ENCODE measurements around the gene UGT1A9. TPM values are rescaled to one million over a fixed set of nuclear protein-coding genes. Genes with fewer than 3 reads are reported as not detected.

Gene UGT1A9
- total and polyA plus RNA-seq, 2 of the 13 experiments (the other 11 are each of a cell fraction or from before 2014, with no cell fraction given), result 0.07 TPM; not detected in 1

GRCh38 chr2:233756429-233757081 lies 84.9 kb downstream of the UGT1A9 start (continued):
- TF ChIP-seq, protein P1, sequence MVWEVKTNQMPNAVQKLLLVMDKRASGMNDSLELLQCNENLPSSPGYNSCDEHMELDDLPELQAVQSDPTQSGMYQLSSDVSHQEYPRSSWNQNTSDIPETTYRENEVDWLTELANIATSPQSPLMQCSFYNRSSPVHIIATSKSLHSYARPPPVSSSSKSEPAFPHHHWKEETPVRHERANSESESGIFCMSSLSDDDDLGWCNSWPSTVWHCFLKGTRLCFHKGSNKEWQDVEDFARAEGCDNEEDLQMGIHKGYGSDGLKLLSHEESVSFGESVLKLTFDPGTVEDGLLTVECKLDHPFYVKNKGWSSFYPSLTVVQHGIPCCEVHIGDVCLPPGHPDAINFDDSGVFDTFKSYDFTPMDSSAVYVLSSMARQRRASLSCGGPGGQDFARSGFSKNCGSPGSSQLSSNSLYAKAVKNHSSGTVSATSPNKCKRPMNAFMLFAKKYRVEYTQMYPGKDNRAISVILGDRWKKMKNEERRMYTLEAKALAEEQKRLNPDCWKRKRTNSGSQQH (CRISPR knock-in tag; IDR thresholded peaks at IDR 0.05; ENCODE audit: low read depth), result no peak
- TF ChIP-seq KDM5B (CRISPR knock-in tag; IDR thresholded peaks at IDR 0.05; ENCODE audit: borderline replicate concordance) (no peak), ZNF777 (CRISPR knock-in tag; IDR thresholded peaks at IDR 0.05) (no peak), ZNF83 (CRISPR knock-in tag; IDR thresholded peaks at IDR 0.05; ENCODE audit: borderline replicate concordance) (no peak), MYNN (CRISPR knock-in tag; IDR thresholded peaks at IDR 0.05; ENCODE audit: low read depth) (no peak), ZNF530 (CRISPR knock-in tag; IDR thresholded peaks at IDR 0.05; ENCODE audit: low read depth) (no peak), MBD4 (IDR thresholded peaks at IDR 0.05; ENCODE audit: borderline replicate concordance, low read length) (peak; percentile 99), LCORL (IDR thresholded peaks at IDR 0.05) (peak; percentile 86), LCORL (CRISPR knock-in tag; IDR thresholded peaks at IDR 0.05) (peak; percentile 99), ZNF883 (CRISPR knock-in tag; IDR thresholded peaks at IDR 0.05; ENCODE audit: not compliant biosample characterization) (no peak), ZNF792 (CRISPR knock-in tag; IDR thresholded peaks at IDR 0.05) (peak; percentile 66; the same call in 1 of the 2 replicates), NBN (conservative IDR thresholded peaks at IDR 0.05) (no peak), ZNF563 (CRISPR knock-in tag; IDR thresholded peaks at IDR 0.05) (no peak), HNF4G (IDR thresholded peaks at IDR 0.05; ENCODE audit: borderline replicate concordance, low read depth, low read length) (peak; percentile 97), HNF4G (CRISPR knock-in tag; IDR thresholded peaks at IDR 0.05; ENCODE audit: borderline replicate concordance, low read depth) (peak; percentile 92), ZNF703 (CRISPR knock-in tag; IDR thresholded peaks at IDR 0.05; ENCODE audit: borderline replicate concordance) (peak; percentile 99), ZNF30 (CRISPR knock-in tag; IDR thresholded peaks at IDR 0.05) (no peak), HMGA1 (CRISPR knock-in tag; conservative IDR thresholded peaks at IDR 0.05) (no peak), TCF7 (IDR thresholded peaks at IDR 0.05; ENCODE audit: low read depth) (peak; percentile 100), ZNF234 (CRISPR knock-in tag; conservative IDR thresholded peaks at IDR 0.05) (no peak), CREB1 (IDR thresholded peaks at IDR 0.05) (peak; percentile 67), CREB1 (CRISPR knock-in tag; IDR thresholded peaks at IDR 0.05) (peak; percentile 87), ZNF776 (CRISPR knock-in tag; IDR thresholded peaks at IDR 0.05) (no peak), MIER3 (CRISPR knock-in tag; IDR thresholded peaks at IDR 0.05; ENCODE audit: borderline replicate concordance) (peak; percentile 77; the same call in 1 of the 2 replicates), TCF12 (IDR thresholded peaks at IDR 0.05) (no peak), TCF12 (CRISPR knock-in tag; IDR thresholded peaks at IDR 0.05) (peak; percentile 97), ZNF878 (CRISPR knock-in tag; IDR thresholded peaks at IDR 0.05) (peak; percentile 95; the same call in 1 of the 2 replicates), MTA1 (CRISPR knock-in tag; IDR thresholded peaks at IDR 0.05; ENCODE audit: borderline replicate concordance) (no peak), ZC3H4 (CRISPR knock-in tag; IDR thresholded peaks at IDR 0.05; ENCODE audit: borderline replicate concordance) (no peak), RFX5 (IDR thresholded peaks at IDR 0.05; ENCODE audit: low read depth, low read length) (no peak), ETV5 (CRISPR knock-in tag; IDR thresholded peaks at IDR 0.05; ENCODE audit: borderline replicate concordance) (peak; percentile 79; the same call in 1 of the 2 replicates), KLF16 (CRISPR knock-in tag; IDR thresholded peaks at IDR 0.05) (peak in 1 of 2 experiments; percentile 88; a peak in 2 of 4 replicates), HCFC1 (IDR thresholded peaks at IDR 0.05; ENCODE audit: low read depth, low read length) (no peak), EP300 (IDR thresholded peaks at IDR 0.05; ENCODE audit: low read depth in 2 of 2, low read length in 2 of 2) (peak; percentile 96 to 97; a peak in 3 of 4 replicates), EP300 (CRISPR knock-in tag; IDR thresholded peaks at IDR 0.05; ENCODE audit: borderline replicate concordance) (peak; percentile 89)
